Sigmoid colon (tissue), 4 donors: ENCODE results near the gene COMT.

Experiments used
- POLR2A ChIP-seq, 2 donors: fragments of 450-650 bp; IDR thresholded peaks; one replicate each; pipeline ENCODE4 v1.6.1; 2016; ENCODE audit warnings: antibody characterized with exemption in 2 of 2, mild to moderate bottlenecking in 2 of 2, moderate library complexity in 2 of 2
- POLR2AphosphoS5 ChIP-seq, 4 donors: sonication (generic); formaldehyde crosslinking; IDR thresholded peaks; one replicate each; pipeline ENCODE4 v1.6.1; 2017; ENCODE audit warnings: antibody characterized with exemption in 4 of 4
- TF ChIP-seq, protein P1 (sequence below), 4 experiments: fragments of 450-650 bp in 3 of 4; fragments of 200-600 bp in 1 of 4; IDR thresholded peaks; one replicate each; pipeline ENCODE4 v1.5.1; 2016 to 2019; ENCODE audit warnings: antibody characterized with exemption in 4 of 4, mild to moderate bottlenecking in 3 of 4, moderate library complexity in 2 of 4

DNA sequence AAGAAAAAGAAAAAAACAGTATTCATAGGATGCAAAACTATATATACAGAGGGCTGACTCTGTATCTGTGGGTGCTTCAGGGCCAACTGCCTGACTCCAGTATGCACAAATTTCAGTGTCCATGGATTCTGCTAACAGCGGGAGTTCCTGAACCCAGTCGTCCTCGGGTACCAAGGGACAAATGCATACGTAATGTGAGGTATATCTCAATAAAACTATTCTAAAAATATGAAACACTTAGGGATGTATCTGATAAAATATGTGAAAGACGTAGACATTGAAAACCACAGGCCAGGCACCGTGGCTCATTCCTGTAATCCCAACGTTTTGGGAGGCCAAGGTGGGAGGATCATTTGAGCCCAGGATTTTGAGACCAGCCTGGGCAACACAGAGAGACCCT lies 13.9 kb upstream of the COMT start:
- TF ChIP-seq, protein P1, sequence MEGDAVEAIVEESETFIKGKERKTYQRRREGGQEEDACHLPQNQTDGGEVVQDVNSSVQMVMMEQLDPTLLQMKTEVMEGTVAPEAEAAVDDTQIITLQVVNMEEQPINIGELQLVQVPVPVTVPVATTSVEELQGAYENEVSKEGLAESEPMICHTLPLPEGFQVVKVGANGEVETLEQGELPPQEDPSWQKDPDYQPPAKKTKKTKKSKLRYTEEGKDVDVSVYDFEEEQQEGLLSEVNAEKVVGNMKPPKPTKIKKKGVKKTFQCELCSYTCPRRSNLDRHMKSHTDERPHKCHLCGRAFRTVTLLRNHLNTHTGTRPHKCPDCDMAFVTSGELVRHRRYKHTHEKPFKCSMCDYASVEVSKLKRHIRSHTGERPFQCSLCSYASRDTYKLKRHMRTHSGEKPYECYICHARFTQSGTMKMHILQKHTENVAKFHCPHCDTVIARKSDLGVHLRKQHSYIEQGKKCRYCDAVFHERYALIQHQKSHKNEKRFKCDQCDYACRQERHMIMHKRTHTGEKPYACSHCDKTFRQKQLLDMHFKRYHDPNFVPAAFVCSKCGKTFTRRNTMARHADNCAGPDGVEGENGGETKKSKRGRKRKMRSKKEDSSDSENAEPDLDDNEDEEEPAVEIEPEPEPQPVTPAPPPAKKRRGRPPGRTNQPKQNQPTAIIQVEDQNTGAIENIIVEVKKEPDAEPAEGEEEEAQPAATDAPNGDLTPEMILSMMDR (IDR thresholded peaks at IDR 0.05), result no peak
- TF ChIP-seq POLR2A (IDR thresholded peaks at IDR 0.05) (no peak), POLR2AphosphoS5 (IDR thresholded peaks at IDR 0.05) (no peak)
